Ovary (tissue), 3 donors: Measurements from ENCODE around the gene MEF2D.

Experiments used
- CTCF ChIP-seq, 3 donors: fragments of 450-650 bp in 2 of 3; fragments of 200-600 bp in 1 of 3; IDR thresholded peaks; one replicate each; pipeline versions ENCODE4 v1.5.1 to v1.8.0; 2016 to 2022; ENCODE audit warnings: antibody characterized with exemption in 3 of 3, mild to moderate bottlenecking in 1 of 3
- POLR2A ChIP-seq: fragments of 450-650 bp; IDR thresholded peaks from one replicate; pipeline ENCODE4 v1.6.1; 2017; ENCODE audit warnings: antibody characterized with exemption, mild to moderate bottlenecking, moderate library complexity
- donor health status: DM: no; HTN: no; CAD: no.

- no peak for TF ChIP-seq CTCF (IDR thresholded peaks at IDR 0.05)
- TF ChIP-seq POLR2A: no peak
Observed at GRCh38 chr1:156525856-156526489, 25.4 kb upstream of the MEF2D start.
